ENCODE measurements around the gene AIF1.

The AIF1 gene

DNA sequence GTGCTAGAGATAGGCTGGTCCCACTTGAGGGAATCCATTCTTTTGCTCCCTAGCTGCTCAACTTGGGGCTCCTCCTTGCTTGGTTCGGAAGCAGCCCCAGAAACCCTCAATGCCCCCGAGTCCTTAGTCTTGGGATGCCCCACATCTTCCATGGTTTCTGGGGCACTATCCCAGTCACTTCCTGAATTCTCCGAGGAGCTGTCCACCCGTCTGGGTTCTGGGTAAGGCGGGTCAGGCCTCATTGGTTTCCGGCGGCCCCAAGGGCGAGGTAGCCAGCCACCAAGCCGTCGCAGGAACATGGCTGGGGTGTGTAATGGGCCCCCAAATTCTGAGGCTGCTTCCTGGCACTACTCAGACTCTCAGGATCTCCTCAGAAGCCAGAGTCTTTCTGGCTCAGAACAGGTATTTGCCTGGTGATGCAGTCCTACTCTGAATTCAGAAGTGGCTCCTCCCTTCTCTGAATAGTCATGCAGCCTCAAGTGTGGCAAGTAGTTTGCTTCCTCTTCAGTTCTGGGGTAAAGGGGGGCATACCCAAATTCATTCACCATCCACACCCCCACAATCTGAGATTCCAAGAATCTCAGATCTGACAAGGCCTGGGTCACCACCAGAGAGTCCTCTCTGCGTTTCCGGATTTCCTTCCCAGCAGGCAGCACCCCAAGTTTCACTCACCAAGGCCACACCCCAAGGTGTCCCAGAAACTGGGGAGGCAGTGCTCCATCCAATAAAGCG lies 44.8 kb downstream of the AIF1 start:
- peaks cover 74% of the 10 kb centered on the region for H3K36me3 Mint-ChIP-seq
- no peaks in the 10 kb centered on the region for H3K27me3 Mint-ChIP-seq

DNA sequence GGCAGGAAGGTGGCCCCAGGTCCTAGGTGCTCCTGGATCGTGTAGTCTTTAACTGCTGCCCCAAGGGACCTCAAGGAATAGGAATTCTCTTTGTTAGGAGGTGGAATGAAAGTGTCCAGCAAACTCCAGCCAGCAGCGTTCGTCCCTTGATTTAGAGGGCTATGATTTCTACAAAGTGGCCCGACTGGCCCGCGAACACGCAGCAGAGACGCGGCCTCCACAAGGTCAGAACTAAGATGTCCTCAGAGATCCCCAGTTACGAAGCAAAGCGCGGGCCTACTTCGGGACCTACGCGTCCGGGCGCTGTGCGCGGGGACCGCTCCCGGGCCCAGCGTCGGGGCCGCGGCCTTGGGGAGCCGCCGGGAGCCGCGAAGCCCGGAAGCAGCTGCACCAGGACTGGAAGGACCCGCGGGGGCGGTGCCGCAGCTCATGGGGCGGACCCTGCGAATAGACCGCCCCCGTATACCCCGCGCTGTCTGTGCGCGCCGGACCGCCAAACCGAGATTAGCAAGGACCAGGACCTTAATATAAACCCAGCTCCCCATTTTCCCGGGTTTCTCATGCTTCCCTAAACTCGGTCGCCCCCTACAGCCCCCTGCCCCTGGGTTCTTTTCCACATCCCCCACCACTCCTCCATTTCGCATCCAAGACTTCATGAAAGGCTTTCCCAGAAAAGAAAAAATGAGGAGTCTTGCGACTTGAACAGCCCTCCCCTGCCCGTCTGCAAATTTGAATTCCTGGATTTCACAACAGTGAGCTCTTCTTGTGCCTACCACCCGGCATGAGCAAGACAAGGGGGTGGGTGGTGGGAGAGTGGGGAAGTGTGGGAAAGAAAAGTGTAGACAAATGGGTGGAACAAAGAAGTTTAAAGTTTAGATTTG lies 45.6 kb downstream of the AIF1 start, which contains the start of gene C6orf47:
Gene C6orf47, minus strand, starts transcription at position 398 of the 881 bp plus-strand sequence. CDS start 831 bp downstream, outside the sequence.
- Mint-ChIP-seq H3K4me1 (peaks cover 89% of the 10 kb centered on the region), H3K27me3 (no peaks in the 10 kb centered on the region), H3K36me3 (peaks cover 71% of the 10 kb centered on the region), H3K4me3 (peak within 1 kb of the TSS; percentile 97), H3K27ac (peak within 1 kb of the TSS; percentile 98), H3K9me3 (no peaks in the 10 kb centered on the region)
- ATAC-seq: peak; percentile 86

More for the DNA sequence above, 44.8 kb downstream of the AIF1 start:
- peak overlapping the region; percentile 97 for H3K4me3 Mint-ChIP-seq
- peaks cover 90% of the 10 kb centered on the region for H3K4me1 Mint-ChIP-seq
- H3K27ac Mint-ChIP-seq: peak overlapping the region; percentile 98
- no peaks in the 10 kb centered on the region for H3K9me3 Mint-ChIP-seq
- ATAC-seq: peak; percentile 65

DNA sequence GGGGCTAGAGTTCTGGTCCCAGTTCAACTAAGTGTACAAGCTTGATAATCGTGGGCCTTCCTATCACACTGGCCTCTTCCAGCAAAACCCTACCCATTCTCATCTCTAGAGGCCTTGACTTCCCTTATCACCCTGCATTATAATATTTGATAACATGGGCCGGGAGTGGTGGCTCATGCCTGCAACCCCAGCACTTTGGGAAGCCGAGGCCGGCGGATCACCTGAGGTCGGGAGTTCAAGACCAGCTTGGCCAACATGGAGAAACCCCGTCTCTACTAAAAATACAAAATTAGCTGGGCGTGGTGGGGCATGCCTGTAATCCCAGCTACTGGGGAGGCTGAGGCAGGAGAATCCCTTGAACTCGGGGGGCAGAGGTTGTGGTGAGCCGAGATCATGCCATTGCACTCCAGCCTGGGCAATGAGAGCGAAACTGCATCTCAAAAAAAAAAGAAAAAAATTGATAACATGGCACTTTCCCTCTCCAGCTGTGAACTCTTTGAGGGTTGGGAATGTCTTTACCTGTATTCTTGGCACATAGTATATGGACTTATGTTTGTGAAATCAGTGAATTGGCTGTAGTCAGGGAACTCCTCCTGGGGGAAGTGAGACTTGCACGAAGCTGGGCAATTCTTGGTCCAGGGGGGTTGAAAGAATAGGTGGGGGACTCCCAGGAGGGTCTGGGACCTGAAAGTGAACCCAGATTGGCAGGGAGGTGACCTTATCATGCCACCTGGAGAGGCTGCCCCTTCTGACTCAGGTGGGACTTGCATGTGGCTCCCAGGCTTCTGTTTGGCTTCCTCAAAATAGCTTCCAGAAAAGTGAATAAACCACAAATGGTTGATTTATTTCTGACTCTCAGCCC lies 46.5 kb downstream of the AIF1 start:
- Mint-ChIP-seq H3K9me3 (no peaks in the 10 kb centered on the region), H3K27ac (peak overlapping the region; percentile 98), H3K4me1 (peaks cover 87% of the 10 kb centered on the region), H3K36me3 (peaks cover 69% of the 10 kb centered on the region), H3K4me3 (peak overlapping the region; percentile 97), H3K27me3 (no peaks in the 10 kb centered on the region)
- no peak for ATAC-seq

DNA sequence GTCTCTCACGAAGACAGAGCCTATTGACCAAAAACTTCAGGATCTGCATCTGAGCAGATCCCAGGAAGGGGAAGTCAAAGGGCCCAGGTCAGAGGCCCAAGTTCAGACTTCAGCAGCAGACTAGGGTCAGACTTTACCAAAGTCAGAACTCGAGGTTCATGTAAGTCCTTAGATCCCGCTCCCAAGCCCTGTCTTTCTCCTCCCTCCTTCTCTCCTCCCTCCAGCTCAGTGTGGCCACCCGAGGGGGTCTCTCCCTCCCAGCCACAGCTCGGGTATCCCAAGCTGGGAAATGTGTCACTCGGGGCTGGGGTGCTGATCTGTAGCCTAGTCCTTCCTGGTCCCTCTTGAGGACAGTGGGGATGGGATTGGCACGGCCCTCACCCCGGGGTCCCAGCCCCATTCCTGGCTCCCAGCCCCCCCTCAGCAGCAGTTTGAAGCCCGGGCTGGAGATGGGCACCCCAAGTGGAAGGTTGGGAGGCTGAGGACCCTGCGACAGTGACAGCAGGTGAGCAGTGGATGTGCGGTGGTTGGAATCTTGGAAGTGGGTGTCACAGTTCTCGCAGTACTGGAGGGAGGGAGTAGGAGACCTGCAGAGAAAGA lies 47.2 kb downstream of the AIF1 start:
- Mint-ChIP-seq H3K27me3 (no peaks in the 10 kb centered on the region), H3K36me3 (peaks cover 66% of the 10 kb centered on the region), H3K9me3 (no peaks in the 10 kb centered on the region), H3K4me3 (peak overlapping the region; percentile 46), H3K27ac (peak overlapping the region; percentile 98), H3K4me1 (peaks cover 88% of the 10 kb centered on the region)
- ATAC-seq: no peak

DNA sequence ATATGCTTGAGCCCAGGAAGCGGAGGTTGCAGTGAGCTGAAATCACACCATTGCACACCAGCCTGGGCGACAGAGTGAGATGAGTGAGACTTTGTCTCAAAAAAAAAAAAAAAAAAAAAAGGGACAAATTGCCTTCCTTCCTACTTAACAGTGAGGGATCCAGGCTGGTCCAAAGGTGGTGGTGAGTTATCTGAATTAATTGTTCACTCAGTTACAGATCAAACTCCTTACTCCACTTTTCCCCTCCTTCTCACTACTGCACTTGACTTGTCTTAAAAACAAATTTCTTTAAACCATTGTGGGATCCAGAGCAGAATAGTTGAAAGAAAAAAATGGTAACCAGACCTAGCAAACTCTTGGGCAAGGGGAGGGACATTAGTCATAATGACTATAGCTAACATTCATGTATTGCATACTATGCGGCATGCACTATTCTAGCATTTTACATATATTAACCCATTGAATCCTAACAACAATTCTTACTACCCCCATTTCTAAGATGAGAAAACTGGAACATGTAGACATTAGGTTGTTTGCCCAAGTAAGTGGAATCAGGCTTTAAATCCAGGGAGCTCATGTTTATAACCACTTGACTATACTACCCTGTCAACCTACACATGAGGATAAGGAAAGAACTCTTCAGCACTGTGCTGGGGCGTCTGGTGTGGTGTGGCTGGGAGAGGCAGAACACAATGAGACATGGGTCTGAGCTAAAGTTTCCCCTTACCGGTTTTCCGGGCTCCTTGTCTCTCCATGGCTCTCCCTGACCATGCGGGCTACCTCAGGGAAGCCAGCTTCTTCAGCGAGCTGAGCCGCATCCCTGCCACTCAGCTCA lies 48.3 kb downstream of the AIF1 start:
- ATAC-seq: no peak

DNA sequence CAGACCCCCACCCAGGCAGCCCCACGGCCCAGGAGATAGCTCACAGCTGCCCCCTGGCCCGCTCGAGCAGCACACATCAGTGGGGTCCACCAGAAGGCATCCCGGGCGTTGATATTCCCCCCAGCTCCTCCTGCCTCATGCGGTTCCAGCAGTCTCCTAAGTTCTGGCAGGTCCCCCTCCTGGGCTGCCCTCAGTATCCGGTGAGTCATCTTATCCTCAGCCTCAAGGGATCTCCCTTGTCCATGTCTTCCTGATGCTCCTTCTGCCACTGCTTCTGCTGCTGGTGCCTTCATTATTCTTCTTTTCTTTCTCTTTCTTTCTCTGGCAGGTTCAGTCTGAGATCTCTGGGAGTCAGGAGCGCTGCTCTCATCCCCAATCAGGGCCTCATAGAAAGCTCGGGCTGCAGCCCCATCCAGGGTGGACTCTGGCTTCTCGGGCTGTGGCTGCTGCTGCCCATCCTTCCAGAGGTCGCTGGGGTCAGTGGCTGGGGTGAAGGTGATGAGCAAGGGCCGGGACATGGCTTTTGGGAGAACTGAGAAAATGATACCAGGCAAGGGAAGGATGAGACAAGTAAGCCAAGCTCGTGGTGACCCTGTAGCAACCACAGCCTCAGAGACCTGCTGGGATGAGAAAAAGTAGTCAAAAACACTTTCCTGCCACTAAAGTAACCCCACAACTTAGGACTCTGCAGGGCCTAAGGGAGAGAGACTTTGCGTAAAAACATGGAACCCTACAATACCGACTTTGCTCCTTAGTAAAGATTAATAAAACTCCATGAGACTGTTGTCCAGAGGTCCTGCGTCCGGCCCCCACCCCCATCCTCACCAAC lies 49.1 kb downstream of the AIF1 start:
- no peak for ATAC-seq
- Mint-ChIP-seq H3K4me3 (peak overlapping the region; percentile 95), H3K27ac (peak overlapping the region; percentile 98), H3K27me3 (no peaks in the 10 kb centered on the region), H3K4me1 (peaks cover 79% of the 10 kb centered on the region), H3K9me3 (no peaks in the 10 kb centered on the region), H3K36me3 (peaks cover 60% of the 10 kb centered on the region)

More for the DNA sequence above, 48.3 kb downstream of the AIF1 start:
- Mint-ChIP-seq H3K4me1 (peaks cover 86% of the 10 kb centered on the region), H3K9me3 (no peaks in the 10 kb centered on the region), H3K27me3 (no peaks in the 10 kb centered on the region), H3K27ac (peak overlapping the region; percentile 98), H3K4me3 (peak overlapping the region; percentile 95), H3K36me3 (peaks cover 60% of the 10 kb centered on the region)

DNA sequence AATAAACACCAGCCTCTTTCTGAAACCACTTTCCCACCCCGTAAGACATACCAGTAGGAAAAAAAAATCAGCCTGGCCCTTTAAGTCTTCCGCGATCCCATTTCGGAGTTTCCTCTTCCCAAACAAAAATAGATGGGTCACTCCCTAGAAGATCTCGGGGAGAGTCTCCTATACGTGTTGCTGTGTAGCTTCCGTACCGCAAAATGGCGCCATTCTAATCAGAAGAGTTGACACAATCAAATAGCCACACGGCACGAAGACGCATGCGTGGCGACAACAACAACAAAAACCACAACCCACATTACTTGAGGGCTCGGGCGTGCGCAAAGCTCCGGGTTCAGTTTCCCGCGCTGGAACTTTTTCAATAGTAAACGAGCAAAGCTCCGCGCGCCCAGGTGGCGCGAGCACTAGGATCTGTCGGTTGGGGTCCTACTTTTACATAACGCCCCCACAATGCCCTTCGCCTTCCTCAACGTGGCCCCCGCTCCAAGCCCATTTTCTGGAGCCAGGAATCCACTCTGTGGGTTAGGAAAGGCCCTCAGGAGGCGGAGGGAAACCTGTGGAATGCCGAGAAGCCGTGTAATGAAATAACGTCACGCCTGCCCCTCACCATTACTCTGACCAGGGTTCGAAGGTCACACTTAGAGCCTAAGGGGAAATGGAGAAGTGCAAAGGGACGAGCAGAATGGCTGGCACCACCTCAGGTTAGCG lies 49.9 kb downstream of the AIF1 start, which contains the start of gene GPANK1:
Gene GPANK1, minus strand, starts transcription at position 208 of the 711 bp plus-strand sequence. CDS start 519 bp downstream, outside the sequence.
- H3K9me3 Mint-ChIP-seq: no peaks in the 10 kb centered on the region
- peak; percentile 60 for ATAC-seq
- peaks cover 71% of the 10 kb centered on the region for H3K4me1 Mint-ChIP-seq
- H3K4me3 Mint-ChIP-seq: peak within 1 kb of the TSS; percentile 95
- H3K27me3 Mint-ChIP-seq: no peaks in the 10 kb centered on the region
- peak within 1 kb of the TSS; percentile 98 for H3K27ac Mint-ChIP-seq
- H3K36me3 Mint-ChIP-seq: peaks cover 53% of the 10 kb centered on the region

DNA sequence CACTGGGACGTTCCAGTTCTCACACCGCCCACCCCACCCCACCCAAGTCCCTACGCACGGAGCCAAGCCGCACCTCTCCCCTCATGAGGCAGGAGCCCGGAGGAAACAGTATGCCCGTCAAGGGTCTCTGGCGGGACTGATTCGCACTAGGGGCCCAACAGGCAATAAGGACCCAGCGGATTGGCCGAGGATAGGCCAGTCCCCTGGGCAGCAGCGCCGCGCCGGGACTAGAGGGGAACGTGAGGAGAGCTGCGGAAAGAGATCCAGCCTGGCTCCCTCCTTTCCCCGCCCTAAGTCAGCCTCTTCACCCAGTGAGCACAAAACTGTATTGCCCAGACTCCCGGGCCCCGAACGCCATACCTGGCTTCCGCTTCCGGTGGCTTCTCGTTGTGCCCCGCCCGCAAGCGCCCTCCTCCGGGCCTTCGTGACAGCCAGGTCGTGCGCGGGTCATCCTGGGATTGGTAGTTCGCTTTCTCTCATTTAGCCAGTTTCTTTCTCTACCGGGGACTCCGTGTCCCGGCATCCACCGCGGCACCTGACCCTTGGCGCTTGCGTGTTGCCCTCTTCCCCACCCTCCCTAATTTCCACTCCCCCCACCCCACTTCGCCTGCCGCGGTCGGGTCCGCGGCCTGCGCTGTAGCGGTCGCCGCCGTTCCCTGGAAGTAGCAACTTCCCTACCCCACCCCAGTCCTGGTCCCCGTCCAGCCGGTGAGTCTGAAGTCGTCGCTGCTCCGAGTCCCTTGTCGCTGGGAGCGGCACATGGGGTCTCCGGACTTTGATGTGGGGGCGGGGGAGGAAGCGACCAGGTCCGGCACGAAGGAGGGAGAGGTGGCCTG lies 50.7 kb downstream of the AIF1 start, which contains the start of gene CSNK2B:
Gene CSNK2B, plus strand, starts transcription at position 580 of the 836 bp plus-strand sequence. CDS start 752 bp downstream, outside the sequence.
- H3K9me3 Mint-ChIP-seq: no peaks in the 10 kb centered on the region
- H3K36me3 Mint-ChIP-seq: peaks cover 57% of the 10 kb centered on the region
- H3K27ac Mint-ChIP-seq: peak within 1 kb of the TSS; percentile 98
- ATAC-seq: peak; percentile 94
- H3K4me1 Mint-ChIP-seq: peaks cover 67% of the 10 kb centered on the region
- no peaks in the 10 kb centered on the region for H3K27me3 Mint-ChIP-seq
- H3K4me3 Mint-ChIP-seq: peak within 1 kb of the TSS; percentile 95

DNA sequence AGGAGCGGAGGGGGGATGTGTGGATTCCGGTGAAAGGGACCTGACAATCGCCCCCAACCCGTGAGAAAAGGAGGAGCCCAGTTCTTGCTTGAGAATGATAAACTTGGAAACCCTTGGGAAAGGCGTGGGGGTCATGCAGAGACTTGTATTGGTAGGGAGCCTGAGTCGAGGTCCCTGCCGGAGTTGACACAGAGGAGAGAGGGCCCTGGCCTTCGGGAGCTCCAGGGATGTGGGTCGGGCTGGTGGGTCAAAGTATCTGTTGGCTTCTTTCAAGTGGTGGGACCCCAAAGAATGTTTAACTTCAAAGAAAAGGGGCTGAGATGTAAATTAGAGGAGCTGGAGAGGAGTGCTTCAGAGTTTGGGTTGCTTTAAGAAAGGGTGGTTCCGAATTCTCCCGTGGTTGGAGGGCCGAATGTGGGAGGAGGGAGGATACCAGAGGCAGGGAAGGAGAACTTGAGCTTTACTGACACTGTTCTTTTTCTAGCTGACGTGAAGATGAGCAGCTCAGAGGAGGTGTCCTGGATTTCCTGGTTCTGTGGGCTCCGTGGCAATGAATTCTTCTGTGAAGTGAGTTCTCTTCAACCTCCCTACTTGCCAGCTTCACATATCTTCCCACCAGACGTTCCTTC lies 51.4 kb downstream of the AIF1 start:
- peaks cover 60% of the 10 kb centered on the region for H3K4me1 Mint-ChIP-seq
- no peaks in the 10 kb centered on the region for H3K9me3 Mint-ChIP-seq
- peak overlapping the region; percentile 98 for H3K27ac Mint-ChIP-seq
- peak overlapping the region; percentile 95 for H3K4me3 Mint-ChIP-seq
- ATAC-seq: no peak
- H3K36me3 Mint-ChIP-seq: peaks cover 65% of the 10 kb centered on the region
- H3K27me3 Mint-ChIP-seq: no peaks in the 10 kb centered on the region
